Peyer's patch (tissue), 4 donors: ENCODE results near the gene MEG3. TPM values are rescaled to one million over a fixed set of nuclear protein-coding genes. Genes with fewer than 3 reads are reported as not detected.

Experiments used
- DNase-seq, 3 donors: peaks; one replicate each; pipeline ENCODE4 v3.0.0-alpha.2; 2017 to 2019
- H3K27ac ChIP-seq, 4 donors: fragments of 200-600 bp; sonication (generic); one replicate each; pipeline ENCODE4 v1.5.1; 2016 to 2019
- H3K27me3 ChIP-seq, 2 donors: fragments of 200-600 bp; sonication (generic); one replicate each; pipeline ENCODE4 v1.5.1; 2019
- H3K36me3 ChIP-seq, 3 donors: fragments of 200-600 bp; sonication (generic); one replicate each; pipeline ENCODE4 v1.5.1; 2016 to 2019
- H3K4me1 ChIP-seq, 4 donors: fragments of 200-600 bp; sonication (generic); one replicate each; pipeline ENCODE4 v1.5.1; 2016 to 2019
- H3K4me3 ChIP-seq, 4 donors: fragments of 200-600 bp; sonication (generic); 1 replicate in 3 of 4; 2 replicates in 1 of 4; pipeline ENCODE4 v1.5.1; 2016 to 2019; ENCODE audit warnings: mild to moderate bottlenecking in 1 of 4
- H3K9me3 ChIP-seq, 4 donors: fragments of 200-600 bp; sonication (generic); one replicate each; pipeline ENCODE4 v1.5.1; 2016 to 2019; ENCODE audit warnings: mild to moderate bottlenecking in 1 of 4
- POLR2A ChIP-seq, 2 donors: fragments of 450-650 bp; IDR thresholded peaks; one replicate each; pipeline ENCODE4 v1.5.1; 2017; ENCODE audit warnings: antibody characterized with exemption in 2 of 2, mild to moderate bottlenecking in 2 of 2, moderate library complexity in 2 of 2
- total RNA-seq, 4 donors: library from RNA; depleted of rRNA; stranded (reverse); fragments of >200 nt; gene quantifications; one replicate each; pipeline ENCODE4 v1.1.0, GENCODE V29; 2016
- TF ChIP-seq, protein P1 (sequence below), 6 experiments: fragments of 450-650 bp in 4 of 6; fragments of 200-600 bp in 2 of 6; sonication (generic) in 1 of 6; IDR thresholded peaks; one replicate each; pipeline ENCODE4 v1.5.1; 2017 to 2019; ENCODE audit warnings: antibody characterized with exemption in 6 of 6, mild to moderate bottlenecking in 3 of 6, moderate library complexity in 1 of 6

The MEG3 gene
- total RNA-seq, 4 donors from 2014 or later: 5.8 to 135 (median 33.8) TPM

GRCh38 chr14:100804138-100804537 is 21.8 kb upstream of the MEG3 start:
- DNase-seq: no peak
- Histone ChIP-seq H3K36me3 (no peaks in the 10 kb centered on the region), H3K4me1 (no peaks in the 10 kb centered on the region), H3K27me3 (no peaks in the 10 kb centered on the region), H3K4me3 (no peak overlapping the region), H3K9me3 (no peaks in the 10 kb centered on the region), H3K27ac (no peak overlapping the region)
- TF ChIP-seq, protein P1, sequence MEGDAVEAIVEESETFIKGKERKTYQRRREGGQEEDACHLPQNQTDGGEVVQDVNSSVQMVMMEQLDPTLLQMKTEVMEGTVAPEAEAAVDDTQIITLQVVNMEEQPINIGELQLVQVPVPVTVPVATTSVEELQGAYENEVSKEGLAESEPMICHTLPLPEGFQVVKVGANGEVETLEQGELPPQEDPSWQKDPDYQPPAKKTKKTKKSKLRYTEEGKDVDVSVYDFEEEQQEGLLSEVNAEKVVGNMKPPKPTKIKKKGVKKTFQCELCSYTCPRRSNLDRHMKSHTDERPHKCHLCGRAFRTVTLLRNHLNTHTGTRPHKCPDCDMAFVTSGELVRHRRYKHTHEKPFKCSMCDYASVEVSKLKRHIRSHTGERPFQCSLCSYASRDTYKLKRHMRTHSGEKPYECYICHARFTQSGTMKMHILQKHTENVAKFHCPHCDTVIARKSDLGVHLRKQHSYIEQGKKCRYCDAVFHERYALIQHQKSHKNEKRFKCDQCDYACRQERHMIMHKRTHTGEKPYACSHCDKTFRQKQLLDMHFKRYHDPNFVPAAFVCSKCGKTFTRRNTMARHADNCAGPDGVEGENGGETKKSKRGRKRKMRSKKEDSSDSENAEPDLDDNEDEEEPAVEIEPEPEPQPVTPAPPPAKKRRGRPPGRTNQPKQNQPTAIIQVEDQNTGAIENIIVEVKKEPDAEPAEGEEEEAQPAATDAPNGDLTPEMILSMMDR (IDR thresholded peaks at IDR 0.05): no peak
- no peak for TF ChIP-seq POLR2A (IDR thresholded peaks at IDR 0.05)

GRCh38 chr14:100804558-100805309 is 21.2 kb upstream of the MEG3 start:
- H3K27ac ChIP-seq: no peak overlapping the region
- no peaks in the 10 kb centered on the region for H3K27me3 ChIP-seq
- DNase-seq: no peak
- H3K4me1 ChIP-seq: no peaks in the 10 kb centered on the region
- H3K4me3 ChIP-seq: no peak overlapping the region
- peaks cover 0 to 4% (median 0%) of the 10 kb centered on the region in 4 donors for H3K9me3 ChIP-seq
- TF ChIP-seq POLR2A (IDR thresholded peaks at IDR 0.05): no peak
- TF ChIP-seq, protein P1 (IDR thresholded peaks at IDR 0.05): no peak
- no peaks in the 10 kb centered on the region for H3K36me3 ChIP-seq

GRCh38 chr14:100806386-100806785 is 19.5 kb upstream of the MEG3 start:
- H3K36me3 ChIP-seq: no peaks in the 10 kb centered on the region
- no peaks in the 10 kb centered on the region for H3K27me3 ChIP-seq
- no peaks in the 10 kb centered on the region for H3K4me1 ChIP-seq
- H3K4me3 ChIP-seq: no peak overlapping the region
- H3K9me3 ChIP-seq: peaks cover 0 to 6% (median 2%) of the 10 kb centered on the region in 4 donors
- no peak for DNase-seq
- H3K27ac ChIP-seq: no peak overlapping the region
- no peak for TF ChIP-seq POLR2A (IDR thresholded peaks at IDR 0.05)

- Histone ChIP-seq H3K9me3 (peaks cover 0 to 6% (median 2%) of the 10 kb centered on the region in 4 donors), H3K4me3 (no peak overlapping the region), H3K36me3 (no peaks in the 10 kb centered on the region), H3K27me3 (no peaks in the 10 kb centered on the region), H3K4me1 (no peaks in the 10 kb centered on the region), H3K27ac (no peak overlapping the region)
- DNase-seq: no peak
- TF ChIP-seq, protein P1 (IDR thresholded peaks at IDR 0.05): no peak
- TF ChIP-seq POLR2A (IDR thresholded peaks at IDR 0.05): no peak
Observed at GRCh38 chr14:100807496-100807895, 18.4 kb upstream of the MEG3 start.

DNA sequence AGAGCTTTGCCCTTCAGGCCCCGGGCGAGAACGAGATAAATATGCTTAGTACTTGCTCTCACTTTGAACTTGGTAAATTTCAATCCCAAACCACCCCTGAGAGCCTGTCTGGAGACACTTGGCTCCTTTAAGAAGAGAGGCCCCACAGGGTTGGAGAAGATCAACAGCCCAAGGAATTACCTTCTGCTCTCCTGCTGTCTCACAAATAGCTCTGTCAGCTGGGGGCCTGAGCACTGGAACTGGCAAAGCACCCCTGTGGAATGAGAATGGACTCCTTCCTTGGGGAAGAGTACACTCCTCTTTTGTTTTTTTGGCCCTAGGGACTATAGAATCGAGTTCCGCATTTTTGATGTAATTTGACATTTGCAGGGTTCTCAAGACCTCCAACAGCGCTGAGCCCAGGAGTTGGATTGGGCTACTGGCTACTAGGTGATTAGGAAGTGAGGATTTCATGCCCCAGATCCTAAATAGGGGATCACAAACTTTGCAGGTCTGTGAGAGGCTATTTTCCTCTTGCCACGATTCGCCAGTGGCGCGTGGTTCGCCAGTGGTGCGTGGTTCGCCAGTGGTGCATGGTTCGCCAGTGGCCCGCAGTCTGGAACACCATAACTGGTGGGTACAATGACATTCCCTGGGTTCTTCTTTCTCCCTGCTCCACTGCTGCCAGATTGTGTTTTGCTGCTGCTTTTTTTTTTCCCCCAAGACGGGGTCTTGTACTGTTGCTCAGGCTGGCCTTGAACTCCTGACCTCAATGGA is 17.8 kb upstream of the MEG3 start:
- no peak for TF ChIP-seq POLR2A (IDR thresholded peaks at IDR 0.05)
- TF ChIP-seq, protein P1 (IDR thresholded peaks at IDR 0.05): no peak
- H3K4me1 ChIP-seq: no peaks in the 10 kb centered on the region
- no peak for DNase-seq
- H3K27ac ChIP-seq: no peak overlapping the region
- no peak overlapping the region for H3K4me3 ChIP-seq
- no peaks in the 10 kb centered on the region for H3K27me3 ChIP-seq
- no peaks in the 10 kb centered on the region for H3K36me3 ChIP-seq
- H3K9me3 ChIP-seq: peaks cover 0 to 6% (median 2%) of the 10 kb centered on the region in 4 donors

DNA sequence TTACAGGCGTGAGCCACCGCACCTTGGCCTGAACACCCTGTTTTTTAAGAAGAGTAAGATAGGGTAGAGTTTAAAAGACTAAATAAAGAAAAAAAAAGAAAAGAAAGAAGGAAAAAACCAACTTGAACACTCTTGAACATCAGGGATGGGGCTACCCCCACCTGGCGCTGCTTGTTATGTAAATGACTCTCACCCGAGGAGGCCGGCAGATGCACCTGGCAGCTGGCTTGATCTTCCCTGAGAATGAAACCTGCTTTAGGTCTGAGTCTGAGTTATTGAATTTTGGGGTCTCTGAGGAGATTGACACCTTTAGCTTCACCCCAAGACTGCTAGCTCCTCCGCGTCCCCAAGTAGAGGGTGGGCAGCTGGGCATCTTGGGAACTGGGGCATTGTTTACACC is 15.5 kb upstream of the MEG3 start:
- TF ChIP-seq, protein P1 (IDR thresholded peaks at IDR 0.05): no peak
- no peak for TF ChIP-seq POLR2A (IDR thresholded peaks at IDR 0.05)
- H3K27me3 ChIP-seq: no peaks in the 10 kb centered on the region
- no peak overlapping the region for H3K27ac ChIP-seq
- no peaks in the 10 kb centered on the region for H3K36me3 ChIP-seq
- no peaks in the 10 kb centered on the region for H3K4me1 ChIP-seq
- DNase-seq: no peak
- no peak overlapping the region for H3K4me3 ChIP-seq
- H3K9me3 ChIP-seq: peaks cover 0 to 6% (median 2%) of the 10 kb centered on the region in 4 donors
